Suppressor macrophage (primary cell): ENCODE results near the gene ADRB1.

Source experiments
- DNase-seq, 4 experiments: peaks; one replicate each; pipeline ENCODE4 v3.0.0-alpha.2; 2020 to 2022

ADRB1 gene

GRCh38 chr10:114057855-114058254, 14.2 kb downstream of the ADRB1 start:
- DNase-seq = peak in 3 of 4 experiments; percentile 22 to 69 (median 64)

- DNase-seq = no peak
Measured at GRCh38 chr10:114058297-114058696, 14.6 kb downstream of the ADRB1 start.

- no peak for DNase-seq
Measured at GRCh38 chr10:114059561-114059960, 15.9 kb downstream of the ADRB1 start.

GRCh38 chr10:114060456-114060855, 16.8 kb downstream of the ADRB1 start:
- DNase-seq = peak in 3 of 4 experiments; percentile 35 to 56 (median 41)

- DNase-seq = no peak
Measured at GRCh38 chr10:114061148-114061547, 17.5 kb downstream of the ADRB1 start.

GRCh38 chr10:114061789-114062188, 18.1 kb downstream of the ADRB1 start:
- DNase-seq = peak; percentile 66 to 86 (median 80)

- no peak for DNase-seq
Measured at GRCh38 chr10:114064151-114065048, 20.7 kb downstream of the ADRB1 start.

- DNase-seq = no peak
Measured at GRCh38 chr10:114065049-114065435, 21.4 kb downstream of the ADRB1 start.

- peak in 2 of 4 experiments; percentile 23 to 28 for DNase-seq
Measured at GRCh38 chr10:114068054-114068707, 24.5 kb downstream of the ADRB1 start.

GRCh38 chr10:114070710-114071109, 27.0 kb downstream of the ADRB1 start:
- DNase-seq = no peak

- DNase-seq = peak; percentile 49 to 72 (median 58)
Measured at GRCh38 chr10:114071178-114071577, 27.5 kb downstream of the ADRB1 start.

GRCh38 chr10:114073395-114074186, 29.9 kb downstream of the ADRB1 start:
- DNase-seq = peak in 2 of 4 experiments; percentile 21 to 31

GRCh38 chr10:114075093-114075492, 31.4 kb downstream of the ADRB1 start:
- DNase-seq = no peak

GRCh38 chr10:114077347-114077746, 33.7 kb downstream of the ADRB1 start:
- peak; percentile 38 to 85 (median 70) for DNase-seq

- DNase-seq = no peak
Measured at GRCh38 chr10:114077815-114078219, 34.2 kb downstream of the ADRB1 start.

- DNase-seq = no peak
Measured at GRCh38 chr10:114078346-114078745, 34.7 kb downstream of the ADRB1 start.

- DNase-seq = peak in 1 of 4 experiments; percentile 43
Measured at GRCh38 chr10:114079421-114079820, 35.8 kb downstream of the ADRB1 start.

- no peak for DNase-seq
Measured at GRCh38 chr10:114081911-114082583, 38.4 kb downstream of the ADRB1 start.

- no peak for DNase-seq
Measured at GRCh38 chr10:114083040-114083439, 39.4 kb downstream of the ADRB1 start.

- DNase-seq = no peak
Measured at GRCh38 chr10:114084215-114084614, 40.5 kb downstream of the ADRB1 start.

GRCh38 chr10:114087255-114087654, 43.6 kb downstream of the ADRB1 start:
- no peak for DNase-seq

- no peak for DNase-seq
Measured at GRCh38 chr10:114087655-114088054, 44.0 kb downstream of the ADRB1 start.
